Activated CD8-positive, alpha-beta memory T cell treated with anti-CD3 and anti-CD28 coated beads, Interleukin-2, amount 50 U/mL, for 1 hour (primary cell): Measurements from ENCODE around the gene FGF12.

ENCODE experiments used
- DNase-seq: peaks from one replicate; pipeline ENCODE4 v3.0.0-alpha.2; 2020; ENCODE audit errors: extremely low read depth

The FGF12 gene

GRCh38 chr3:192496905-192497587 is 230.3 kb downstream of the FGF12 start:
- no peak for DNase-seq

DNA sequence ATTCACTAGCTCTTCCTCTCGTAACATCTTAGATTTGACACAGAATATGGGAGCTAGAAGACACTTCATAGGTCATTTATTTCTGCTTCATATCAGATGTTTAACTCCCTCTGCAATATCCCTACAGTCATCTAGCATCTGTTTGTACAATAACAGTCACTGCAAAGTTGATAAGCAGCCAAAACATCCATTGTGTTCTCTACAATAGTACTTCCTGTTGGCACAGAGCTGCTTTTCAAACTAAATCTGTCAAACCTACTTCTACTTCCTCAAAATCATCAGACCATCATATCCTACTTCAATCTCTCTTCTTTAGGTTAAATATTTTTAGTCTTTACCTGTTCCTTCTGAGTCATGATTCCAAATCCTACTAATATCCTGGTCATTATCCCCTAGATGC is 233.2 kb downstream of the FGF12 start:
- DNase-seq = no peak

DNA sequence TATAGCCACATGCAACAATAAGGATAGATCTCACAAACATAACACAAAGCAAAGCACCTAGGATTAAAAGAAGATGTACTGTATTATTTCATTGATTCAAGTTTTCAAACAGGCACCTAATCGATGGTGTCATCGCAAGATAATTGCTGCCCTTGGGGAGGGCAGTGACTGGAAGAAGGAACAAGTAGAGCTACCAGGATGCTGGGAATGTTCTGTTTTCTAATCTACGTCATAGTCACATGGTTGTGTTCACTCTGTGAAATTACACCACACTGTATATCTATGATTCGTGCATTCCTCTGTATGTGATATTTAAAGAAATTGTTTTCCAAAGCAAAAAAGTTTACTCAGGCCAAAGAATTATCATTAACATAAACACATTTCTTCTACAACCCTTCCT is 236.6 kb downstream of the FGF12 start:
- no peak for DNase-seq

DNA sequence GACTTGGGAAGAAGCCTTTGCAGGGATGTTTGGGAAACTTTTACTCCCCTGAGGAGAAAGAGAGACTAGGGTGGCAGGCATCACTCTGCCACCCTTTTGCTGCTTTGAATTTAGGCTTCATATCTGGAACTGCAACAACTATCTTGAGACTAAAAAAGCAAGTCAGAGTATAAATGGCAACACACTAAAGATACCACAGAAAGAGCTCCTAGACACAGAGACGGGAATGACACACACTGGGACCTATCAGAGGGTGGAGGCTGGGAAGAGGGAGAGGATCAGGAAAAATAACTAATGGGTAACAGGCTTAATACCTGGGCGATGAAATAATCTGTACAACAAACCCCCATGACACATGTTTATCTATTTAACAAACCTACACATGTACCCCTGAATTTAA is 237.8 kb downstream of the FGF12 start:
- DNase-seq = no peak

- no peak for DNase-seq
Measured at GRCh38 chr3:192487033-192487432, 240.3 kb downstream of the FGF12 start.

DNA sequence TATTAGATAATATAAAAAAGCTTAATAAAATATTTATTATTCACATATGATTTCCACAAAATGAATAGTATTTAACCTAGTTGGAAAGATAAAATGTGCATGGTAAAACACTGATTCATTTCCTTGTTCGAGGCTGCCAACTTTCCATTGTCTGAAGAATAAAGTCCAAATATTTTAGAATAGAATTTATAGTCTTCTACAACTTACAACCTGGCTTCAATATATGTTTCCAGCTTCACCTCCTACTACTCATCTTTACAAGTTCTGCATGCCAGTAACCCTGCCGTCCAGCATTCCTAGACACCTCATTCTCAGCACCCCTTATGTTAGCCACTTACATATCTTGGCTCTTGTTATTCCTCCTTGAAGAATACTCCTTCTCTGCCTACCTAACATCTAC is 244.5 kb downstream of the FGF12 start:
- no peak for DNase-seq

DNA sequence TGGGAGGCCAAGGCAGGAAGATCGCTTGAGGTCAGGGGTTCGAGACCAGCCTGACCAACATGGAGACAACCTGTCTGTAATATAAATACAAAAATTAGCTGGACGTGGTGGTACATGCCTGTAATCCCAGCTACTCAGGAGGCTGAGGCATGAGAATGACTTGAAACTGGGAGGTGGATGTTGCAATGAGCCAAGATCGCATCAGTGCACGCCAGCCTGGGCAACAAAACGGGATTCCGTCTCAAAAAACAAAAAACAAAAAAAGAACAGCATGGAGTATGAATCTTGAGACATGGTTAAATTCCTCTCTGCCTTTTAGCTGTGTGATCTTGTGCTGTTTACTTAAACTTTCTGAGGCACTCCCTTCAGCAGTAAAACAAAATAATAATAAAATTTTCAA is 244.9 kb downstream of the FGF12 start:
- DNase-seq = no peak

DNA sequence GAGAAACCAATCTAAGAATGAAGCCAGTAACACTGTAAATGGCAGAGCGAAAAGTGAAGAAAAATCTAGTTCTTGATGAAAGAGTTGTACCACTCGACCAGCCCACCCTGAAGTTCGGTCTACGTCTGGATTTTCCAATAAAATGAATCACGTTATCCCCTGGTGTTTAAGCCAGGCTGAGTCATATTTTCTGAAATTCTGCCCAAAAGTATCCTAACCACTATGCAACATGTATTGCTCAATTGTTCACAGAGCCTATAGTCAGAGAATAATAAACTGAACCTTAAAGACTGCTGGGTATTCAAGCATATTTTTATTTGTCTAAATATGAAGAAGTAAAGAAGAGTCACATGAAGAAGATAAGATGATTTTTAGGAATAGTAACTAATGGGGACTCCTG is 245.7 kb downstream of the FGF12 start:
- no peak for DNase-seq

DNA sequence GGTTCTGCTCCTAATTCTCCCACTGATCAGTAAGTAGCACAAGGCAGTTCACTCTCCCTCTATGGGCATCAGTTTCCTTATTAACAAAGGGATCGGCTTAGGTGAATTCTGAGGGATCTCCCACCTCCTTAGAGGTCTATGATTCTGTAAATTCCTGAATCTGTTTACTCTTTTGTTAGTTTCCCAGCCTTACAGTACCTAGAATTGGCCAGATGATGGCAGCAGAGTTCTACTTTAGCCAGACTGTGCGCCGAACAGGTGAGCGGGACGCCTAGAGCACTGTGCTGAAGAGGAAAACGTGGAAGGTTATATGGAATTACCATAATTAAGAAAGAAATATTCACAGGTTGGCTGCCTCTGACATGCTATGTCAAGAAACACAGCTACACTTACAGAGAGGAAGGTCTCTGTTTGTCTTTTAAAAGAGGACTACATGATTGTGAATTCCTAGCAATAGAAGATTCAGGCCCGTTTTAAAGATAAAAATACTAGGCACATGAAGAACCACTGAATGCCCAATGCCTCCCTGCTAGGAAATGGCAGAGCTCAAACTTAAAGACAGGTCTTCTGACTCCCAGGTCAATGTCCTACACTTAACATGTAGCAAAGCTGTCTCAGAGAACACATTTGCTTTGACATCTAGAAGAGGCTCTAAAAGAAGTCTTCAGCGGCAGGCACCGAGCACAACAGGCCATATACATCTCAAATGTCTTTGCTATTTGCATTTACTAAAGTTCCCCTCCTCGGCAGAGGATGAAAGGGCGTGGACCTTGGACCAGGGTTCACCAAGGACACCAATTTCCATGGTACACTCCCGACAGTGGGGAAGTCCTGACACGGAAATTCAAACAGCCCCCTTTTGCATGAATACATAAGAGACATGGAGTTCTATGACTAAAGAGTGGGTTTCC is 259.9 kb downstream of the FGF12 start:
- DNase-seq = no peak

DNA sequence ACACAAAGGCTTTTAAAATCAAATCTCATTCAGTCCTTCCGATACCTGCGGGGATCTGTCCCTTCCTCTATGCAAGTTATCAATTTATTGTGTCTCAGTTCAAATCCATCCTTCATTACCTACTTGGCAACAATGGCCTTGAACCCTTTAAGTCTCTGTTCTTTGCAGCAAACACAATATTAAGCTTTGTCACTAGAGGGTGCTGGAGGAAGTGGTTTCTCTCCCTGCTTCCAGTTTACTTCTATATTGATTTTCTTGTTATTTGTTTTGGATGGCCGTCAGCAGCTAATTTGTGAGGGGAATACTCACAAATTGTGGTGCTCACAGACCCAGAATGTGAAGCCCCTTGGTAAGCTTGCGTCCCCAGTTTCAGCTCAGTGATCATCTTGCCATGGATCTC is 278.3 kb downstream of the FGF12 start:
- no peak for DNase-seq

- DNase-seq = no peak
Measured at GRCh38 chr3:192445770-192446644, 281.3 kb downstream of the FGF12 start.

GRCh38 chr3:192444791-192445106 is 282.6 kb downstream of the FGF12 start:
- no peak for DNase-seq

DNA sequence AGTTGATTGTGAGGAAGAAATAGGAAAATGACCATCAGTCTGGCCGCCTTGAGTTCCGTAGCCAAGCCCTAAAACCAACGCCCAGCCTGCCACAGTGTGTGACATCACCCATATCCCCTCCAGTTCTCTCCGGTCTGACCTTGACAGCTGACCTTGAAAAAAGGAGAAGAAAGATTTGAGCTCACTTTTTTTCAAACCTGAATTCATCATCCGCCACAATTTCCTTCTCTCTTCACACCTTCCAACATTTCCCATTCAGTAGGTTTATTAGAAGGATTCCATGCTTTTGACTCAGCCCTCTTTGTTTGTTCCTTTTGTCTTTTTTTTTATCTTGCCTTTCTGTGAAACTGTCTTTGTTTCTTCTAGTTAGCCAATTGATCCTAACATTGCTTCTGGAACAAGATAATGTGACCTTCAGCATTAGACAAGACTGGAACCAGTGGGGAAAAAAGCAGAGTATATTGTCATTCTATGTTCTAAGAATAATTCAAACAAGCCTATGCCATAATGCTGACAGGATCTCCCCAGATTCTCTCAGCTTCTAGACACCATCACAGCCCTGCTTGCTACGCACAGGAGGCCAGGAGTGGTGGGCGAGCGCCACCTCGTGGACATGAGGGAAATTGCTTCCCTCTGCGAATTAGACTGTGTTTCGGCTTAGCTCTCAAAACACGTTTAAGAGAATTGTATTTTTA is 283.1 kb downstream of the FGF12 start:
- no peak for DNase-seq

GRCh38 chr3:192435241-192435640 is 292.1 kb downstream of the FGF12 start:
- DNase-seq = no peak

DNA sequence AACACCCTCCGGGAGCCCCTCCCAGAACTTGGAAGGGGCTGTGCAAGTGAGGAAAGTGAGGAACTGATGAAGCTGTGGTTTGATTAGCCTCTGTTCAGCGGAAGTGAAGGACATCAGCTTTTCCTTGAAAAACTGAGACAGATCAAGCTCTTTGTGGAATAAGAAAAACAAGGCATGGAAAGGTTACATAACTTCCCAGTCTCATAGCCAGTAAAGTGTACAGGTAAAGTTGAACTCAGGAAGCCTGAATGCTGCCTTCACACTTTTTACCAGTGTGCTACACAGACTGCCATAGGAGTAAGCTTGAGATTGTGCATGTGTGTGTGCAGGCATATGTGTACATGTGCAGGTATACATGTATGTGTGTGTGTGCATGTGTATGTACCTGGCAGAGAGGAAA is 293.2 kb downstream of the FGF12 start:
- no peak for DNase-seq

DNA sequence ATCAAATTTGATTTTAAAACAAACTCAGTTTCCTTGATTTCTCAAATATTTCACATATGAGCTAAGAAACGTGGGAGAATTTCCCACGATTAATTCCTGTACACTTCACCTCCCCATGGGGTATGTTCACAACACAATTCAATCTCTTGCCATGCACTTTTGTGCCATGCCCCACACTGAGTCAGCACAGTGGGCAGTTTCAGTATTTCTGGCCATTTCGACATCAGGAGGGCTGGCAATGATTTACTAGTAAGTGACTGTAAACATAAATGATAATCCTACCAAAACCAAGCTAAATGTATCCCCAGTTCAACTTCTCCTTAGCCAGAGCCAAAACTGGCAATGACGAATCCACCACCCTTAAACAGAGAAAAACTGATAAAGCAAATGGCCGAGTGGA is 293.6 kb downstream of the FGF12 start:
- DNase-seq = no peak

DNA sequence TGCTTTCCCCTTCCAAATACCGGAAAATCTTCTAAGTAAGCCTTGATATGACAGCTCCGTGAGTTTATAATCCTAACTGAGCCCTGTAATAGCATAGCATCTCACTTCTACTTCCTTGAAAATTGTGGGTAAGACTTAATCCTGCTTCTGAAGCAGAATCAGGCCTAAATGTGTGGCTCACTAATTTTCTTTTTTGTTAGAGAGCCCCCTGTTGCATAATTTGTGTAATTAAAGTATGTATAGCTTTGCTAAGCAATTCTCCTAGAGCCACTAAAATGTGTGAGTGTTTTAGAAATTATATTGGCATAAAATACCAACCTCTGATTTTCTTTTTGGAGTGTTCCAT is 304.4 kb downstream of the FGF12 start:
- DNase-seq = no peak

DNA sequence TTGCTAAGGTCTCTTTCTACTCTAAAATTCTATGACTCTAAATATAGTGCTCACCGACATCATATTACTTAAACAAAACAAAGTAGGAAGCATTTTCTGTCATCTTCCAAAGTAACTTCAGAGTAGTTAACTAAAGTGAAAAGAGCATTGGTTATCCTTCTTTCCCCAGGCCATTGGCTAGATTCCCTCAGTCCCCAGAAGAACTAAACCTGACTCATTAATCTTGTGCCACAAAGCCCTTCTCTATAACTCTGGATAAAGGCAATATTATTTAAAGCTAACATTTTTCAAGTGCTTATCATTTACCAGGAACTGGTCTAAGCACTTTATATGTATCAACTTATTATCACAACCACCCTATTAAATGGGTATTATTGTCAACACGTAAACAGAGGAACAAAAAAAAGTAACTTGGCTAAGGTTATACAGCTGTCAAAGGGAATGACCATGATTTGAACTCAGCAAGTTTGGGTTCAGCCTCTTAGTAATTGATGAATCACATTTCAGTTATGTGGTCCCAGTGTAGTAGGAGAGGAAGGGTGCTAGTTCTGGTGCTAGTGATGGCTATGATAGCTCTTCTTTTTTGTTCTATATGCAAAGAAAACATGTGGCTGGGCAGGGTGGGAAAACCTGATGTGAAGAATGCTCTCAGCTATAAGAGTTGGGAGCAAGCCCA is 304.9 kb downstream of the FGF12 start:
- no peak for DNase-seq

- no peak for DNase-seq
Measured at GRCh38 chr3:192419312-192419711, 308.0 kb downstream of the FGF12 start.

GRCh38 chr3:192417559-192418055 is 309.7 kb downstream of the FGF12 start:
- no peak for DNase-seq

GRCh38 chr3:192417017-192417416 is 310.3 kb downstream of the FGF12 start:
- no peak for DNase-seq
